ENCODE results near the gene LYSMD3.

The LYSMD3 gene

GRCh38 chr5:90570034-90570433, 40.6 kb upstream of the LYSMD3 start:
- no peak overlapping the region for H3K27ac ChIP-seq (ENCODE audit: low read depth, low read length)
- no peaks in the 10 kb centered on the region for H3F3A ChIP-seq (ENCODE audit: control insufficient read depth, insufficient read depth)
- H3K9me3 ChIP-seq (ENCODE audit: control insufficient read depth, insufficient read depth, low read length), result no peaks in the 10 kb centered on the region
- H3K9me2 ChIP-seq (replicated peaks; ENCODE audit: control insufficient read depth, low read length), result no peaks in the 10 kb centered on the region
- no peaks in the 10 kb centered on the region for H4K20me1 ChIP-seq (ENCODE audit: control insufficient read depth, insufficient read depth, low read depth, low read length)
- no peaks in the 10 kb centered on the region for H3K27me3 ChIP-seq (ENCODE audit: control insufficient read depth, low read length)
- no peaks in the 10 kb centered on the region for H3K79me2 ChIP-seq (ENCODE audit: control insufficient read depth, low read length)
- H3K4me1 ChIP-seq (ENCODE audit: control insufficient read depth, low read length), result no peaks in the 10 kb centered on the region
- no peaks in the 10 kb centered on the region for H3K36me3 ChIP-seq (ENCODE audit: control insufficient read depth, low read length)
- no peak overlapping the region for H3K4me3 ChIP-seq (ENCODE audit: low read length)
- no peak overlapping the region for H3K4me2 ChIP-seq (ENCODE audit: low read length)
- no peak for TF ChIP-seq EZH2phosphoT487 (IDR thresholded peaks at IDR 0.05; ENCODE audit: borderline replicate concordance, low read length)
- no peak for TF ChIP-seq CTCF (IDR thresholded peaks at IDR 0.05; ENCODE audit: low read depth, low read length, poor library complexity, severe bottlenecking)

GRCh38 chr5:90569084-90569483, 39.7 kb upstream of the LYSMD3 start:
- no peaks in the 10 kb centered on the region for H3K79me2 ChIP-seq (ENCODE audit: control insufficient read depth, low read length)
- TF ChIP-seq EZH2phosphoT487 (IDR thresholded peaks at IDR 0.05; ENCODE audit: borderline replicate concordance, low read length), result no peak
- no peak for TF ChIP-seq CTCF (IDR thresholded peaks at IDR 0.05; ENCODE audit: low read depth, low read length, poor library complexity, severe bottlenecking)
- H3F3A ChIP-seq (ENCODE audit: control insufficient read depth, insufficient read depth), result no peaks in the 10 kb centered on the region

GRCh38 chr5:90565491-90565890, 36.1 kb upstream of the LYSMD3 start:
- H3F3A ChIP-seq (ENCODE audit: control insufficient read depth, insufficient read depth), result no peaks in the 10 kb centered on the region
- no peaks in the 10 kb centered on the region for H3K9me2 ChIP-seq (replicated peaks; ENCODE audit: control insufficient read depth, low read length)
- H3K4me1 ChIP-seq (ENCODE audit: control insufficient read depth, low read length), result no peaks in the 10 kb centered on the region
- TF ChIP-seq CTCF (IDR thresholded peaks at IDR 0.05; ENCODE audit: low read depth, low read length, poor library complexity, severe bottlenecking), result no peak
- no peak for TF ChIP-seq EZH2phosphoT487 (IDR thresholded peaks at IDR 0.05; ENCODE audit: borderline replicate concordance, low read length)
- H3K36me3 ChIP-seq (ENCODE audit: control insufficient read depth, low read length), result no peaks in the 10 kb centered on the region
- H3K79me2 ChIP-seq (ENCODE audit: control insufficient read depth, low read length), result no peaks in the 10 kb centered on the region
- no peak overlapping the region for H3K4me2 ChIP-seq (ENCODE audit: low read length)
- H3K27ac ChIP-seq (ENCODE audit: low read depth, low read length), result no peak overlapping the region
- H3K27me3 ChIP-seq (ENCODE audit: control insufficient read depth, low read length), result peaks cover 11% of the 10 kb centered on the region; the same call in 1 of the 2 replicates
- H3K9me3 ChIP-seq (ENCODE audit: control insufficient read depth, insufficient read depth, low read length), result no peaks in the 10 kb centered on the region
- no peaks in the 10 kb centered on the region for H4K20me1 ChIP-seq (ENCODE audit: control insufficient read depth, insufficient read depth, low read depth, low read length)
- H3K4me3 ChIP-seq (ENCODE audit: low read length), result no peak overlapping the region

More at GRCh38 chr5:90569084-90569483, 39.7 kb upstream of the LYSMD3 start:
- no peak overlapping the region for H3K4me3 ChIP-seq (ENCODE audit: low read length)
- H3K9me2 ChIP-seq (replicated peaks; ENCODE audit: control insufficient read depth, low read length), result no peaks in the 10 kb centered on the region
- no peaks in the 10 kb centered on the region for H3K36me3 ChIP-seq (ENCODE audit: control insufficient read depth, low read length)
- no peaks in the 10 kb centered on the region for H4K20me1 ChIP-seq (ENCODE audit: control insufficient read depth, insufficient read depth, low read depth, low read length)
- H3K27me3 ChIP-seq (ENCODE audit: control insufficient read depth, low read length), result no peaks in the 10 kb centered on the region
- no peaks in the 10 kb centered on the region for H3K4me1 ChIP-seq (ENCODE audit: control insufficient read depth, low read length)
- no peak overlapping the region for H3K27ac ChIP-seq (ENCODE audit: low read depth, low read length)
- no peak overlapping the region for H3K4me2 ChIP-seq (ENCODE audit: low read length)
- no peaks in the 10 kb centered on the region for H3K9me3 ChIP-seq (ENCODE audit: control insufficient read depth, insufficient read depth, low read length)

Measured in DOHH2 (cell line).